Stomach (tissue), 4 donors: Measurements from ENCODE around the gene ATXN7L1.

Experiments used
- CTCF ChIP-seq, 7 experiments: fragments of 450-650 bp in 4 of 7; fragments of 200-600 bp in 3 of 7; sonication (generic) in 3 of 7; IDR thresholded peaks; one replicate each; pipeline ENCODE4 v1.5.1; 2016 to 2019; ENCODE audit warnings: antibody characterized with exemption in 7 of 7, control low read depth in 2 of 7, mild to moderate bottlenecking in 1 of 7
- POLR2A ChIP-seq, 4 donors: fragments of 450-650 bp; IDR thresholded peaks; one replicate each; pipeline ENCODE4 v1.6.1; 2016; ENCODE audit warnings: antibody characterized with exemption in 4 of 4, control low read depth in 2 of 4, mild to moderate bottlenecking in 1 of 4, moderate library complexity in 1 of 4
- POLR2AphosphoS5 ChIP-seq, 3 donors: sonication (generic); formaldehyde crosslinking; IDR thresholded peaks; one replicate each; pipeline ENCODE4 v1.6.1; 2016; ENCODE audit warnings: antibody characterized with exemption in 3 of 3

- TF ChIP-seq CTCF (IDR thresholded peaks at IDR 0.05), result no peak
- TF ChIP-seq POLR2A (IDR thresholded peaks at IDR 0.05), result no peak
- no peak for TF ChIP-seq POLR2AphosphoS5 (IDR thresholded peaks at IDR 0.05)
These were observed 70.9 kb downstream of the ATXN7L1 start for GRCh38 chr7:105805447-105806019.
